Stimulated activated naive B cell treated with anti-CD40 and anti-IgM and Interleukin-4, amounts not matched to agents 10 μg/mL and 1 μg/mL and 100 μg/mL, for 72 hours (primary cell): ENCODE measurements around the gene ZNF532.

Experiments used
- ATAC-seq, 2 donors: fragments of 150-1000 bp; cut with Tn5 transposase; replicated peaks; 2 replicates each; pipeline ENCODE4 v1.10.0; 2021; ENCODE audit warnings: moderate library complexity in 1 of 2
- DNase-seq: peaks from one replicate; pipeline ENCODE4 v3.0.0; 2021
- H3K27ac Mint-ChIP-seq: one replicate; pipeline ENCODE4 v1.8.0; 2022; ENCODE audit warnings: mild to moderate bottlenecking, mixed read lengths
- H3K27me3 Mint-ChIP-seq, 2 donors: one replicate each; pipeline ENCODE4 v1.8.0; 2022; ENCODE audit warnings: mixed read lengths in 2 of 2
- H3K36me3 Mint-ChIP-seq, 2 donors: one replicate each; pipeline ENCODE4 v1.8.0; 2022; ENCODE audit warnings: mixed read lengths in 2 of 2, mild to moderate bottlenecking in 1 of 2
- H3K4me1 Mint-ChIP-seq, 2 donors: one replicate each; pipeline ENCODE4 v1.8.0; 2022; ENCODE audit warnings: mixed read lengths in 2 of 2, mild to moderate bottlenecking in 1 of 2
- H3K4me3 Mint-ChIP-seq, 2 donors: one replicate each; pipeline ENCODE4 v1.8.0; 2022; ENCODE audit warnings: mild to moderate bottlenecking in 2 of 2, mixed read lengths in 2 of 2, moderate library complexity in 1 of 2
- H3K9me3 Mint-ChIP-seq, 2 donors: one replicate each; pipeline ENCODE4 v1.8.0; 2022; ENCODE audit warnings: mixed read lengths in 2 of 2, mild to moderate bottlenecking in 1 of 2

Gene ZNF532

DNA sequence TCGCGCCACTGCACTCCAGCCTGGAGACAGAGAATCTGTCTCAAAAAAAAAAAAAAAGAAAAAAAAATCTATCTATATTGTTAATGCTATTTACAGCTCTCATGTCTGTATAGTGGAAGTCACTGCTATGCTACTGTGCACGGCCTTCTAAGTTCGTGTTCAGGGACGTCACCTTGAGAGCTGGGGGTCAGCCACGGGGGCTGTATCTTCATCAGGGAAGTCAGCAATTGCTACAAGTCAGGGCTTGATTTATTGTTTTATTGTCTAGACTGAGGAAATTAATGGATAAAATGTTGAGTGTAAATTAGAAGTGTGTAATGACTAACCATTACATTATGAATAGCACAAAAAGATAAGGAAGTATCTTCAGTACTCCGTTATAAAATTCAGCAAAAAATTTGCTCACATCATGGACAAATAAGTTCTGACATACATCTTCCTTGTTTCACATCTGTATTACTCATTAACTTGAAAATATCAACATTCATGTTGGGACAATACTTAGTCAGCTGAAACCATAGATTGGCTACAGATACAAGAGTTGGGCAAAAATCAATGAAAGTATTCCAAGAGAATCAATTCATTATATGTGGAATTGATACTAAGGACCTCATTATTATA, 138.4 kb downstream of the ZNF532 start:
- H3K27me3 Mint-ChIP-seq: no peaks in the 10 kb centered on the region
- no peak overlapping the region for H3K27ac Mint-ChIP-seq
- H3K9me3 Mint-ChIP-seq: no peaks in the 10 kb centered on the region
- DNase-seq (no peak), ATAC-seq (no peak)
- H3K36me3 Mint-ChIP-seq: no peaks in the 10 kb centered on the region
- no peak overlapping the region for H3K4me3 Mint-ChIP-seq
- peaks cover 11 to 27% of the 10 kb centered on the region in 2 donors for H3K4me1 Mint-ChIP-seq

DNA sequence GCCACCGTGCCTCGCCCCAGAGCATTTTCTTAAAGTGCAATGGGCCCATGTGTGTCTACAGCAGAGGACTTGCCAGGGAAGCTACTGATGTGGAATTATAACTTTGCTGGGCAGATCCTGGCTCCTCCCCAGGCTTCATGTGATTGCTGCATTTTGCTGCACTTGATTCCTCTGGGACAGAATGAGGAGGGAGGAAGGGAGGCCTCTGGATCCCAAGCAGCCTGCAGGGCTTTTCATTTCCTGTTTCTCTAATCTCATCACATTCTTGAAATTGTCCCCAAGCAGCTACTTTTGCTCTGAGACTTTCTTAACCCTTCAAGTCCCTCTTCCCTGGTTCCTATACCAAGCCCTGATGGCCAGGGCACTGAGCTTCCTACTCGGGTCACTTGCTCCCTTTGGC, 140.6 kb downstream of the ZNF532 start:
- no peak for ATAC-seq
- no peaks in the 10 kb centered on the region for H3K36me3 Mint-ChIP-seq
- peak overlapping the region; percentile 59 for H3K27ac Mint-ChIP-seq
- no peaks in the 10 kb centered on the region for H3K9me3 Mint-ChIP-seq
- DNase-seq: no peak
- peaks cover 10 to 21% of the 10 kb centered on the region in 2 donors for H3K4me1 Mint-ChIP-seq
- H3K4me3 Mint-ChIP-seq: no peak overlapping the region
- no peaks in the 10 kb centered on the region for H3K27me3 Mint-ChIP-seq

- H3K9me3 Mint-ChIP-seq: no peaks in the 10 kb centered on the region
- ATAC-seq (no peak), DNase-seq (no peak)
- peaks cover 10 to 20% of the 10 kb centered on the region in 2 donors for H3K4me1 Mint-ChIP-seq
- no peaks in the 10 kb centered on the region for H3K27me3 Mint-ChIP-seq
- H3K4me3 Mint-ChIP-seq: no peak overlapping the region
- no peaks in the 10 kb centered on the region for H3K36me3 Mint-ChIP-seq
- no peak overlapping the region for H3K27ac Mint-ChIP-seq
These were observed 141.9 kb downstream of the ZNF532 start for GRCh38 chr18:59006461-59007067.

DNA sequence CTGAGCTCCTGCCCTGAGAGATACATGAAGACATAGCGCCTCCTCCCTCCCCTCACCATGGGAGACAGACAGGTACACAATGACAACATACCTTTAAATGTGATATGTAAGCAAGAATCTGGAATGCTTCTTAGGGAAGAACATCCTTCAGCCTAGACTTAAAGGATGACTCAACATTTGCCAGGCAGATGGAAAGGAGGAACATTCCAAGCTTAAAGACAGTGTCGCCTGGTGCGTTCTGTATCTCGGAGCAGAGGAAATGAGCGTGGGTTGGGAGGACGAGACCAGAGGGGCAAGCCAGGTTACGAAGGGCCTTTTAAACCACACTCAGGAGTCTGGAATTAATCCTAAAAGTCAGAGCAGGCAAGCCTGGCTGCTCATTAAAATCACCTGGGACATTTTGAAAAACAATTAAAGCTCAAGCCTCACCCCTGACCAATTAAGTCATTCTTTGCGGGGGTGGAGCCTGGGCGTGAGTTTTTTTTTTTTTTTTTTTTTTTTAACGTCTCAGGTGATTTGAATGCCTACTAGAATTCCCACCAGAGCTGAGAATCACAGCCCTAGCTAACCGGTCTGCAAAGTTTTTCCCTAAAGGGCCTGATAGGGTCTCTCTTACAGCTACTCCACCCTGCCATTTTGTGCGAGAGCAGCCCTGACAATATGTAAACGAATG, 143.8 kb downstream of the ZNF532 start:
- no peak overlapping the region for H3K4me3 Mint-ChIP-seq
- peaks cover 0 to 2% of the 10 kb centered on the region in 2 donors for H3K27me3 Mint-ChIP-seq
- DNase-seq (no peak), ATAC-seq (no peak)
- no peak overlapping the region for H3K27ac Mint-ChIP-seq
- peaks cover 0 to 1% of the 10 kb centered on the region in 2 donors for H3K36me3 Mint-ChIP-seq
- H3K9me3 Mint-ChIP-seq: peaks cover under 1 to 1% of the 10 kb centered on the region in 2 donors
- H3K4me1 Mint-ChIP-seq: peaks cover 5 to 11% of the 10 kb centered on the region in 2 donors

GRCh38 chr18:59009846-59010245, 145.2 kb downstream of the ZNF532 start:
- peaks cover 5 to 7% of the 10 kb centered on the region in 2 donors for H3K9me3 Mint-ChIP-seq
- H3K27ac Mint-ChIP-seq: no peak overlapping the region
- H3K27me3 Mint-ChIP-seq: peaks cover 0 to 5% of the 10 kb centered on the region in 2 donors
- peaks cover 5 to 14% of the 10 kb centered on the region in 2 donors for H3K4me1 Mint-ChIP-seq
- peaks cover 3 to 11% of the 10 kb centered on the region in 2 donors for H3K36me3 Mint-ChIP-seq
- no peak overlapping the region for H3K4me3 Mint-ChIP-seq
- ATAC-seq (no peak), DNase-seq (no peak)

DNA sequence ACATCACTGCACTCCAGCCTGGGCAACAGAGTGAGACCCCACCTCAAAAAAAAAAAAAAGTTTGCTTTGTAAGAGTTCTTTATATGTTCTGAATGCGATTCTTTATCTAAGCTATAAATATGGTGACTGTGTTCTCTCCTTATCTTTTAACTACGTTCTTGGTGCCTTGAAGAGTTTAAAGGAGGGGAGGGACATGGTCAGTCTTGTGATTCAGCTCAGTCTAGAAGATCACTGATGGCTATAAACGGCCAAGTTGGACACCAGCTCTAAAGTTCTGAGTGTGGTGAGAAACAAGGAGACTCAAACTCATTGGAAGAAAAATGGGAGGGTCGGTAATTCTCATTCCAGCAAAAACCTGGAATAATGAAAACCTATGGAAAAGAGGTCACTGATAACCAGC, 146.6 kb downstream of the ZNF532 start:
- Mint-ChIP-seq H3K4me3 (no peak overlapping the region), H3K27ac (no peak overlapping the region), H3K36me3 (peaks cover 3 to 11% of the 10 kb centered on the region in 2 donors), H3K27me3 (peaks cover 0 to 5% of the 10 kb centered on the region in 2 donors), H3K4me1 (peaks cover 0 to 13% of the 10 kb centered on the region in 2 donors), H3K9me3 (peaks cover 5 to 7% of the 10 kb centered on the region in 2 donors)
- no peak for ATAC-seq
- no peak for DNase-seq

DNA sequence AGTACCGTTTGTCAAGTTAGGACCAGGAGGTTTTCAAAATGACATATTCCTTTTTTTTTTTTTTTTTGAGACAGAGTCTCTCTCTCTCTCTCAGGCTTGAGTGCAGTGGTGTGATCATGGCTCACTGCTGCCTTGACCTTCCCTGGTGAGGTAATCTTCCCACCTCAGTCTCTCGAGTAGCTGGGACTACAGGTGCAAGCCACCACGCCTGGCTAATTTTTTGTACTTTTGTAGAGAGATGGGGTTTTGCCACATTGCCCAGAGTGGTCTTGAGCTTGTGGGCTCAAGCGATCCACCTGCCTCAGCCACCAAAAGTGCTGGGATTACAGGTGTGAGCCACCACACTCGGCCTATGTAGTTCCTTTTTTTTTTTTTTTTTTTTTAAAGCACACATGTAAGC, 147.1 kb downstream of the ZNF532 start:
- Mint-ChIP-seq H3K4me1 (peaks cover 0 to 13% of the 10 kb centered on the region in 2 donors), H3K36me3 (peaks cover 3 to 11% of the 10 kb centered on the region in 2 donors), H3K9me3 (peaks cover 5 to 7% of the 10 kb centered on the region in 2 donors), H3K27ac (no peak overlapping the region), H3K4me3 (no peak overlapping the region), H3K27me3 (peaks cover 0 to 5% of the 10 kb centered on the region in 2 donors)
- ATAC-seq (peak in 1 of 2 donors; percentile 14), DNase-seq (no peak)

DNA sequence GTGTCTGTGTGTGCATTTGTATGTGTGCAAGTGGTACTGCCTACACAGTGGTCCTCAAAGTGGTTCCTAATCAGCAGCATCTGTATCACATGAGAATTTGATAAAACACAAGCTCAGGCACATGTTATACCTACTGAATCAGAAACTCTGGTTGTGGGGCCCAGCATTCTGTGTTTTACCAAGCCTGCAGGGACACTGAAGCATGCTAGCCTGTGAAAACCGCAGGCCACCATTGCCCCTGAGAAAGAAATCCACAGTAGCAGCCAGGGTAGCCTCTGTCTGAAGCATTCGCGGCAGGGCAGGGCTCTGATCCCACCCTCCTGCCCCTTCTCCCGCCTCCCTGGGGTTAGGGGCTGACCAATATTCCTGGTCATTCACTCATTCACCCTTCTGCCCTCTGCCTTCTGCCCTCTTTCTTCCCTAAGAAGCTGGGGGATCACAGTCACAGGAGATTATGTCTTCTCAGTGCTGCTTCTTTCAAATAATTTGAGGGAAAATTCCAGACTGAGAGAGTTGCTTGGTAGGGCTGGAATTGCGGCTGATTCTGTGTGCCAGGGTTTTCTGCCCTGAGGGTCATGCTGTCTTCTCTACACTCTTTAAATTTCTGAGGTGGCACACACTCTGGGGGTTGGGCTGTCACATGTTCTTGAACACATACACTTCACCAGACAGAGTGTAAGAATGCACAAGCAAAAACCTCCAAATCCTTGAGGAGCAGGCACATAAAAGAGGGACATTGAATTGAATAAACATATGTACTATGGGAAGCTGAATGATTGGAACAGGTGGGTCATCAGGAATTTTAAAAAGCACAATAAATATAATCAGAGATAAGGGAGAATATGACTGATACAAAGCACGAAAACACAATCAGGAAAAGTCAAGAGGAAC, 148.4 kb downstream of the ZNF532 start:
- no peak overlapping the region for H3K27ac Mint-ChIP-seq

DNA sequence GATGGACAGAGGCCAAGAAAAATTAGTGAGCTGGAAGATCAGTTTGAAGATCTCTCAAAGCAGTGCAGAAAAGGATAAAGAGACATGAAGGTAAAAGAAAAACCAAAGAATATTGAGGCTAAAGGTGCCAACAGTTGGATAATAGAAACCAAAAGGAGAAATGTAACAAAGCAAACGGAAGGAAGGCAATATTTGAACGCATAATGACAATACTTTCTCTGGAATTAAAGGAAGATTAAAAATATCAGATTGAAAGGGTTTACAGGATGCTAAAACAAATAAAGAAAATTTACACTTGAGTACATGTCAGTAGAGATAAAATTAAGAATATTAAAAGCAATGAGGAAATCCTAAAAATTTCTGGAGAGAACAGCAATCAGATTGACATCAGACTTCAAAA, 149.1 kb downstream of the ZNF532 start:
- no peak overlapping the region for H3K27ac Mint-ChIP-seq
- H3K4me1 Mint-ChIP-seq: peaks cover 0 to 13% of the 10 kb centered on the region in 2 donors
- peaks cover 10 to 14% of the 10 kb centered on the region in 2 donors for H3K9me3 Mint-ChIP-seq
- H3K4me3 Mint-ChIP-seq: no peak overlapping the region
- peaks cover 5 to 18% of the 10 kb centered on the region in 2 donors for H3K36me3 Mint-ChIP-seq
- ATAC-seq (no peak), DNase-seq (no peak)
- H3K27me3 Mint-ChIP-seq: peaks cover 4 to 11% of the 10 kb centered on the region in 2 donors

More for the DNA sequence above, 148.4 kb downstream of the ZNF532 start:
- no peak for DNase-seq
- Mint-ChIP-seq H3K9me3 (peaks cover 7 to 11% of the 10 kb centered on the region in 2 donors), H3K36me3 (peaks cover 5 to 18% of the 10 kb centered on the region in 2 donors), H3K27me3 (peaks cover 4 to 11% of the 10 kb centered on the region in 2 donors), H3K4me1 (peaks cover 0 to 13% of the 10 kb centered on the region in 2 donors), H3K4me3 (no peak overlapping the region)
- no peak for ATAC-seq

DNA sequence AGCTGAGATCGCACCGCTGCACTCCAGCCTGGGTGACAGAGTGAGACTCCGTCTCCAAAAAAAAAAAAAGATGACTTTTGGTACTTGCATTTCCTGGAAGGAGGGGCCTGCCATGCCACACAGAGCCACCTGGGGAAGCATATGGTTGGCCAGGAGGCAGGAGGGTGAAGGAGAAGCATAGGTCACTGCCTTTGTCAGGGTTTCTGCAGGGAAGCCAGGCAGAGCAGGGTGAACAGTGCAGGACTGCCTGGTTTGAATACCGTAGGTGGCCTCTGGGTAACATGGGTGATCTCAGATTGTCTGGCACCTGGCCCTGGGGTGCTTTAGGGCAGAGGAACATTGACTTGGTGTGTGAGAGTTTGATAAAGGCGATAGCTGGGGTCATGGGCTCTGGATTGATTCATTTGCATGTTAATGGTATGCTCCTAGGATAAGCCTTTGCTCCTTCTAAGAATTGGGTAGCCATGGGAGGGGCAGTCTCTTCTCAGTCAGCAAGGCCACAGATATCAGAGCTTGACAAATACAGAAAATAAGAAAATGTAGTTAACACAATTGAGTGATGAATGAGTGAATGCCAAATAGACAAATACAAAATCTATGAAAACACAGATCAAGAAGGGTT, 151.0 kb downstream of the ZNF532 start:
- H3K9me3 Mint-ChIP-seq: peaks cover 10 to 15% of the 10 kb centered on the region in 2 donors
- H3K36me3 Mint-ChIP-seq: peaks cover 5 to 18% of the 10 kb centered on the region in 2 donors
- ATAC-seq (peak in 1 of 2 donors; percentile 33), DNase-seq (no peak)
- H3K4me1 Mint-ChIP-seq: peaks cover 0 to 13% of the 10 kb centered on the region in 2 donors
- H3K4me3 Mint-ChIP-seq: no peak overlapping the region
- H3K27me3 Mint-ChIP-seq: peaks cover 4 to 11% of the 10 kb centered on the region in 2 donors
- H3K27ac Mint-ChIP-seq: no peak overlapping the region

- Mint-ChIP-seq H3K9me3 (peaks cover 9 to 13% of the 10 kb centered on the region in 2 donors), H3K27me3 (peaks cover 4 to 6% of the 10 kb centered on the region in 2 donors), H3K36me3 (peaks cover 2 to 7% of the 10 kb centered on the region in 2 donors), H3K4me3 (no peak overlapping the region), H3K4me1 (peaks cover 6 to 9% of the 10 kb centered on the region in 2 donors), H3K27ac (no peak overlapping the region)
- ATAC-seq: peak; percentile 47 to 54
- no peak for DNase-seq
These were observed 156.8 kb downstream of the ZNF532 start for GRCh38 chr18:59021500-59021899.

DNA sequence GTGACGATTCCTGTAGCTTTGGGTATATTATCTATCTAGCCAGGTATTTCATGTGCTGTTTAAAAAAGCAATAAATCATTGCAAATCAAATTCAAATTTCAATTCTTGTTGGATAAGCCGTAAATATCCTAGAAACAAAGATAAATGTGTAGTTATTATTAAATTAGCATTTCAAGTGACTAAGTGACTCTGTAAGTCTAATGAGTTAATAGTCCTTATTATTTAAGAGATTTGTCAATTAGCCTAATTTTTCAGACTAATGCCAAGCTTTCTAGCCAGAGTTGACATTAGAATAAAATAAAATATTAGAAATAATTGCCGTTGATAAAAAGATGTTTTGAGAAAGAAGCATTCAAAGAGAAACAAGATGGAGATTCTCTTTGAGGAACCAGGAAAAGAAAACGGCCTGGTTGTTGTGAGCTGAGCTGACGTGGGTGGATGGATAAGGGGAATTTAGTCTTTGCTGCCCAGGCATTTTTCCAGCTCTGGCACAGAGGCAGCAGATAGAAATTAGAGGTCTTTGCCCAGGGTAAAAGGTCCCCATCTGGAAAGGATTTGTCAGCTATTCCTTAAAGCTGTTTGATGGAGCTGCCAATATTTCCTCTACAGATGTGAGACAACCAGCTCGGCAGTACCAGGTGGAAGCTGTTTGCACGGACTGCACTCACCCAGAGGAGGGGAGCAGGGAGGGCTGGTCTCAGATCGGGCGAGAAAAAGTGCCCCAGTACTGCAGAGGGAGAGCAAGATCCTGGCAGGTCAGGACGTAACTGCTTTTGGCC, 157.7 kb downstream of the ZNF532 start:
- peaks cover 1 to 2% of the 10 kb centered on the region in 2 donors for H3K27me3 Mint-ChIP-seq
- H3K4me1 Mint-ChIP-seq: peaks cover 7 to 9% of the 10 kb centered on the region in 2 donors
- H3K27ac Mint-ChIP-seq: no peak overlapping the region
- H3K9me3 Mint-ChIP-seq: peaks cover 7 to 10% of the 10 kb centered on the region in 2 donors
- ATAC-seq (no peak), DNase-seq (no peak)
- no peak overlapping the region for H3K4me3 Mint-ChIP-seq
- peaks cover under 1 to 4% of the 10 kb centered on the region in 2 donors for H3K36me3 Mint-ChIP-seq

- Mint-ChIP-seq H3K9me3 (peaks cover 3 to 4% of the 10 kb centered on the region in 2 donors), H3K4me1 (peaks cover 9% of the 10 kb centered on the region in 2 donors), H3K36me3 (no peaks in the 10 kb centered on the region), H3K4me3 (no peak overlapping the region), H3K27ac (no peak overlapping the region), H3K27me3 (no peaks in the 10 kb centered on the region)
- DNase-seq (no peak), ATAC-seq (no peak)
These were observed 160.2 kb downstream of the ZNF532 start for GRCh38 chr18:59024829-59025228.
